Nephron progenitor cell (in vitro differentiated cells): Measurements from ENCODE around the gene PRODH2.
"Not testable (repeated sequence)": the region's sequence is repeated elsewhere in the genome, so short reads cannot be mapped to it uniquely, and the experiment has no call there.

Experiments used
- DNase-seq: peaks from one replicate; pipeline ENCODE4 v3.0.0; 2021
- H3K27ac Mint-ChIP-seq: 2 replicates; pipeline ENCODE4 v1.8.0; 2021; ENCODE audit warnings: mild to moderate bottlenecking, moderate library complexity, mixed read lengths
- H3K27me3 Mint-ChIP-seq: 2 replicates; pipeline ENCODE4 v1.8.0; 2021; ENCODE audit warnings: mild to moderate bottlenecking, low read depth, mixed read lengths; ENCODE audit not compliant: poor library complexity
- H3K36me3 Mint-ChIP-seq: 2 replicates; pipeline ENCODE4 v1.8.0; 2021; ENCODE audit warnings: low read depth, mixed read lengths
- H3K4me1 Mint-ChIP-seq: 2 replicates; pipeline ENCODE4 v1.8.0; 2021; ENCODE audit warnings: mixed read lengths
- H3K4me3 Mint-ChIP-seq: 2 replicates; pipeline ENCODE4 v1.8.0; 2021; ENCODE audit warnings: mild to moderate bottlenecking, moderate library complexity, mixed read lengths
- H3K9me3 Mint-ChIP-seq: 2 replicates; pipeline ENCODE4 v1.8.0; 2021; ENCODE audit warnings: mild to moderate bottlenecking, moderate library complexity, mixed read lengths
- TF ChIP-seq, protein P1 (sequence below): fragments of 200-600 bp; sonication (generic); IDR thresholded peaks from 2 replicates; pipeline ENCODE4 v1.5.0; 2021; ENCODE audit warnings: antibody characterized with exemption

Gene PRODH2

DNA sequence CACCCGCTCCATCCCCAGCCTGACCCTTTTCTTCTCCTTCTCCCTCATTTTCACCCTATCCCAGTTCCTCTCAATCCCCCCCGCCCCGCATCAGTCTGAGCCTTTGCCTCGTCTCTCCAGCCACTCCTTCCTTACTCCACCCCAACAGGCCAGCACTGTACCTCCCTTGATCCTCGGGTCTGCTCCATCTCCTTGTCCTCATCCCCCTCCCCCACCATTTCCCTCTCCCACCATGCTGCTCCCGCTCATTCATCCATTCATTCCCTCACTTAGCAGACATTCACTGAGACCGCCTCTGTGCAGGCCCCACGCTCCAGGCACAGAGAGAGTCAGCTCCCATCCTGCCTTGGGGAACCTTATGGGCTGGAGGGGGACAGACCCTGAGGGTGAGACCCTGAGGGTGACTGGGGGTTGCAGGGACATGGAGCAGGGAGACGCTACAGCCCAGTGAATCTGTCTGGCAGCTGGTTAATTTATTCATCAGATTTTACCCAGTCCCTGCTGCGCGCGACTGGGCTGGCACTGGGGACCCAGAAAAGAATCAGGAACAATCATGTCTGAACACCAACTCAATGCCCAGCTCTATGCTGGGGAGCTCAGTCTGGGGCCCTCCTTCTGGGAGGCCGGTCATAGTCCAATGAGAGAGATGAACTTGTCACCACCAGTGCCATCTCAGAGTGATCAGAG is 36.4 kb downstream of the PRODH2 start:
- peaks cover 33% of the 10 kb centered on the region for H3K4me1 Mint-ChIP-seq
- H3K4me3 Mint-ChIP-seq, result peak overlapping the region; percentile 89
- peaks cover 6% of the 10 kb centered on the region for H3K36me3 Mint-ChIP-seq
- DNase-seq, result no peak
- TF ChIP-seq, protein P1, sequence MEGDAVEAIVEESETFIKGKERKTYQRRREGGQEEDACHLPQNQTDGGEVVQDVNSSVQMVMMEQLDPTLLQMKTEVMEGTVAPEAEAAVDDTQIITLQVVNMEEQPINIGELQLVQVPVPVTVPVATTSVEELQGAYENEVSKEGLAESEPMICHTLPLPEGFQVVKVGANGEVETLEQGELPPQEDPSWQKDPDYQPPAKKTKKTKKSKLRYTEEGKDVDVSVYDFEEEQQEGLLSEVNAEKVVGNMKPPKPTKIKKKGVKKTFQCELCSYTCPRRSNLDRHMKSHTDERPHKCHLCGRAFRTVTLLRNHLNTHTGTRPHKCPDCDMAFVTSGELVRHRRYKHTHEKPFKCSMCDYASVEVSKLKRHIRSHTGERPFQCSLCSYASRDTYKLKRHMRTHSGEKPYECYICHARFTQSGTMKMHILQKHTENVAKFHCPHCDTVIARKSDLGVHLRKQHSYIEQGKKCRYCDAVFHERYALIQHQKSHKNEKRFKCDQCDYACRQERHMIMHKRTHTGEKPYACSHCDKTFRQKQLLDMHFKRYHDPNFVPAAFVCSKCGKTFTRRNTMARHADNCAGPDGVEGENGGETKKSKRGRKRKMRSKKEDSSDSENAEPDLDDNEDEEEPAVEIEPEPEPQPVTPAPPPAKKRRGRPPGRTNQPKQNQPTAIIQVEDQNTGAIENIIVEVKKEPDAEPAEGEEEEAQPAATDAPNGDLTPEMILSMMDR, result no peak
- H3K27me3 Mint-ChIP-seq, result peaks cover 10% of the 10 kb centered on the region
- no peak overlapping the region for H3K27ac Mint-ChIP-seq
- H3K9me3 Mint-ChIP-seq, result no peaks in the 10 kb centered on the region

DNA sequence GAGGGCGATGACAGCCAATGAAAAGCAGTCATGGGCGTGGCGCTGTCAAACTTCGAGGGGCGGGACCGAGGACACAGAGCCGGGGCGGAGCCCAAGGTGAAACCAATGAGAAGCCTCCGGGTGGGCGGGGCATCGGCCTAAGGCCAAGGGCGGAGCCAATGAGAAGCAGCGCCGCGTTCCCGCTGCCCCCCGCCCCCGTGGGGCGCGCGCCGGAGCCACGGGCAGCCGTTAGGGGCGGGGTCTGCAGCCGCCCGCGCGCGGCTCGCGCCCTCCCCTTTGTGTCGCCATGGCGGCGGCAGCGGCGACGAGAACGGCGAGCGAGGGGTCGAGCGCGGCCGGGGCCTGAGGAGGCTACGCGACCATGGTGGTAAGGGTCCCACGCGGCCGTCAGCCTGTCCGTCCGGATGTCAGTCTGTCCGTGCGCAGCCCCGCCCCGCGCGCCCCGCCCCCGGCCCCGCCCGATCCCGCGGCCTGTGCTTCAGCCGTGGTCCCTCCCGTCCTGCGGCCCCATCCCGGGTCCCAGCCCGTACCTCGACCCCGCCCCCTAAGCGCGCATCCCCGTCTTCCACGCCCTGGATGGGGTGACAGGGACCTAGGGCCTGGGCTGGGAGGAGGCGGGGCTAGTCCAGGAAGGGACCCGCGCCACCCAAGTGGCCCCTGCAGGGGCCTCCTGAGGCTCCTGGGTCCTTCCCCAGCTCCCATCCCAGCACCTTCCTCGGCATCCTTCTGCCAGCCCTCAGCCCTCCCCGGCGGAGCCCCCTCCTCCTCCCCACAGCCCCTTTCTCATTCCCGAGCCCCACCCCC is 37.1 kb downstream of the PRODH2 start, which contains the start of gene ARHGAP33:
ARHGAP33 (plus strand) TSS at position 267 of the 804 bp plus-strand sequence; CDS start at position 362, 95 bp downstream.
- no peak within 1 kb of the TSS for H3K27ac Mint-ChIP-seq
- H3K4me3 Mint-ChIP-seq, result peak within 1 kb of the TSS; percentile 89
- peaks cover 33% of the 10 kb centered on the region for H3K4me1 Mint-ChIP-seq
- DNase-seq, result peak; percentile 100
- H3K36me3 Mint-ChIP-seq, result peaks cover 5% of the 10 kb centered on the region
- TF ChIP-seq, protein P1, result no peak
- peaks cover 13% of the 10 kb centered on the region for H3K27me3 Mint-ChIP-seq
- no peaks in the 10 kb centered on the region for H3K9me3 Mint-ChIP-seq

DNA sequence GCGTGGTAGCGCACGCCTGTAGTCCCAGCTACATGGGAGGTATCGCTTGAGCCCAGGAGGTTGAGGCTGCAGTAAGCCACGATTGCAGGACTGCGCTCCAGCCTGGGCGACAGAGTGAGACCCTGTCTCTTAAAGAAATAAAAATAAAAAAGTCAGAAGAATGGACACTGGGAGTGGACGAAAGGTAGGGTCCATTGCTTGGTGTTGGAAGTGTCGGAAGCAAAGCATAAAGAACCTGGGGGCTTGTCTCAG is 37.7 kb downstream of the PRODH2 start:
- TF ChIP-seq, protein P1, result no peak
- H3K27ac Mint-ChIP-seq, result no peak overlapping the region
- H3K4me1 Mint-ChIP-seq, result peaks cover 33% of the 10 kb centered on the region
- no peaks in the 10 kb centered on the region for H3K9me3 Mint-ChIP-seq
- H3K36me3 Mint-ChIP-seq, result peaks cover 9% of the 10 kb centered on the region
- no peak for DNase-seq
- H3K4me3 Mint-ChIP-seq, result peak overlapping the region; percentile 89
- peaks cover 13% of the 10 kb centered on the region for H3K27me3 Mint-ChIP-seq

DNA sequence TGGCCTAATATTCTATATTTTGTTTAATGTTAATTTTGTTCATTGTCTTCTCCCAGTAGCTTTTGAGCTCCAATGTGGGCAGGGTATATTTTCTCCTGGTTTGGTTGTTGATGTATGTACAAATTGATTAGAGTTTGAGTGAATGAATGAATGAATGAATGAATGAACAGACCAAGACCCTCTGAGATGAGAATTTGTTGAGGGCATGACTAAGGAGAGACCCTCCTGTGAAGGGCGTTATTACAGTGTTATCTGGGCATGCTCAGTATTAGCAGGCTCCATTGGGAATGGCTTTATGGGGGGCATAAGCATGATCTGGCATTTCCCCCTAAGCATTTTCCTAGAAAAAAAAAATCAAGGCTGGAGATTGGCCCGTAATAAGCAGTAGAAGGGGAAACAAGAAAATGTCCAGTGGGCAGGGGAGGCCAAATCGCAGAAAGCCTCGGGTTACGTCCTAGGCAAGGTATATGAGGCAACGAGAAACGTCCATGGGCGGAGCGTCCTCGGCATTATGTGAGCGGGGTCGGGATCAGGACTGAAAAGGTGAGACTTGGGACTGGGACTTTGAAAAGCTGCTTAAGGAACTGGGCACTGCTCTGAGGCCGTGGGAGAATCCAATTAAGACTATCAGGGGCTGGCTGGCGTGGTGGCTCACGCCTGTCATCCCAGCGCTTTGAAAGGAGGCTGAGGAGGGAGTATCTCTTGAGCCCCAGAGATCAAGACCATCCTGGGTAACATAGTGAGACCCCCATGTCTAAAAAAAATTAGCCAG is 38.2 kb downstream of the PRODH2 start:
- Mint-ChIP-seq H3K27ac (no peak overlapping the region), H3K4me1 (peaks cover 33% of the 10 kb centered on the region), H3K9me3 (no peaks in the 10 kb centered on the region), H3K27me3 (peaks cover 10% of the 10 kb centered on the region), H3K36me3 (peaks cover 12% of the 10 kb centered on the region), H3K4me3 (peak overlapping the region; percentile 89)
- no peak for DNase-seq
- TF ChIP-seq, protein P1, result no peak

DNA sequence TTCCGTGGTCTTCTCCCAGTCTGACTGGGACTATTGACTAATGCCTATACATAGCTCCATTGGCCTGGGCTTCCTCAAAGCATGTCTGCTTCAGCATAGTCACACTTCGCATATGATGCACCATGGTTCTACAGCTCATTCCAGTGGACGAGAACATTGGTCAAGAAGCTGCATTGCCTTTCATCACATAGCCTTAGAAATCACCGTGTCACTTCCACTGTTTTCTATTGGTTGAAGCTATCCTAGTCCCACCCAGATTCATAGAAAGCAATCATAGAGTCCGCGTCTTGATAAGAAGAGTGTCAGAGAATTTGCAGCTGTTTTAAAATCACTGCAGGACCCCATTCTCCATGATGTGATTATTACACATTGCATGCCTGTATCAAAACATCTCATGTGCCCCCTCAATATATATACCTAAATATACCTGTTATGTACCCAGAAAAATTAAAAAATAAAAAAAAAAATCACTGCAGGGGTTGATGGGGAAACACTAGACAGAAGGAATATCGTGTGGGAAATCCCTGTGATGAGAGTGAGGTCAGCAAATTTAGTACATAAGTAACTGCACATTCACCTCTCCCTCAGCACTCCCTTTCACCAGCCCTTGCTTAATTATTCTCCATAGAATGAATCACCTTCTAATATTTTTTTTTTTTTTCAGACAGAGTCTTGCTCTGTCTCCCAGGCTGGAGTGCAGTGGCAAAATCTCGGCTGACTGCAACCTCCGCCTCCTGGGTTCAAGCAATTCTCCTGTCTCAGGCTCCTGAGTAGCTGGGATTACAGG is 39.4 kb downstream of the PRODH2 start:
- H3K4me1 Mint-ChIP-seq, result peaks cover 43% of the 10 kb centered on the region
- TF ChIP-seq, protein P1, result no peak
- peaks cover 10% of the 10 kb centered on the region for H3K27me3 Mint-ChIP-seq
- peaks cover 17% of the 10 kb centered on the region for H3K36me3 Mint-ChIP-seq
- no peak overlapping the region for H3K27ac Mint-ChIP-seq
- no peak for DNase-seq
- no peaks in the 10 kb centered on the region for H3K9me3 Mint-ChIP-seq
- no peak overlapping the region for H3K4me3 Mint-ChIP-seq

DNA sequence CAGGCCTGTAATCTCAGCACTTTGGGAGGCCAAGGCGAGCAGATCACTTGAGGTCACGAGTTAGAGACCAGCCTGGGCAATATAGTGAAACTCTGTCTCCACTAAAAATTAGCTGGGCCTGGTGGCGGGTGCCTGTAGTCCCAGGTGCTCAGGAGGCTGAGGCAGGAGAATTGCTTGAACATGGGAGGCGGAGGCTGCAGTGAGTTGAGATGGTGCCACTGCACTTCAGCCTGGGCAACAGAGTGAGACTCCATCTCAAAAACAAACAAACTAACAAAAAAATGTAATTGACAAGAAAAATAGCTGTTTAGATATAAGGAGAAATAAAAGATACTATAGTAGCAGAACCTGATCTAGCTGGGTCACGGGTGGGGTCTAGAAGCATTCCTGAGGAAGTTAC is 40.3 kb downstream of the PRODH2 start:
- not testable (repeated sequence) for H3K27ac Mint-ChIP-seq, H3K27me3 Mint-ChIP-seq, H3K9me3 Mint-ChIP-seq, DNase-seq, H3K4me3 Mint-ChIP-seq
- peaks cover 45% of the 10 kb centered on the region for H3K4me1 Mint-ChIP-seq
- peaks cover 17% of the 10 kb centered on the region for H3K36me3 Mint-ChIP-seq
